AG08395 (cell line): ENCODE measurements around the gene SAT2.

ENCODE experiments used
- DNase-seq: peaks from one replicate; pipeline ENCODE4 v3.0.0; 2012; ENCODE audit warnings: mixed read lengths, low spot score

The SAT2 gene

DNA sequence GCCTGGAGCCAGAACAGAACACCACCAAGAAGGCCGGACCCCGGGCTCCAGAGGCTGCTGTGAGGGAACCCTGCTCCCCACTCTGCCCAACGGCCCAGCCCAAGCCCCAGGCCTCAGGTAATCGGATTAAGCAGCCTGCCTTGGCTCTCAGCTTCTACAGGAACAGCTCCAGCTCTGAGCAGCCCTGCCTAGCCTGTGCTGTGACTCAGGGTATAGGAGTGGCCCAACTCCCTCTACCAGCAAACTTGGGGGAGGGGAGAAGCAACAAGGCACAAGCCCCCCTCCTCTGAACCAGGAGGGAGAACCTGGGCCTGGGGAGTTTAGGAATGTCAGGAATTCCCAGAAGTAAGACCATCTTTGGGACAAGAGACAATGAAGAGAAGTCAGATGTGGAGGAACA, 36.9 kb downstream of the SAT2 start:
- DNase-seq = peak; percentile 67

DNA sequence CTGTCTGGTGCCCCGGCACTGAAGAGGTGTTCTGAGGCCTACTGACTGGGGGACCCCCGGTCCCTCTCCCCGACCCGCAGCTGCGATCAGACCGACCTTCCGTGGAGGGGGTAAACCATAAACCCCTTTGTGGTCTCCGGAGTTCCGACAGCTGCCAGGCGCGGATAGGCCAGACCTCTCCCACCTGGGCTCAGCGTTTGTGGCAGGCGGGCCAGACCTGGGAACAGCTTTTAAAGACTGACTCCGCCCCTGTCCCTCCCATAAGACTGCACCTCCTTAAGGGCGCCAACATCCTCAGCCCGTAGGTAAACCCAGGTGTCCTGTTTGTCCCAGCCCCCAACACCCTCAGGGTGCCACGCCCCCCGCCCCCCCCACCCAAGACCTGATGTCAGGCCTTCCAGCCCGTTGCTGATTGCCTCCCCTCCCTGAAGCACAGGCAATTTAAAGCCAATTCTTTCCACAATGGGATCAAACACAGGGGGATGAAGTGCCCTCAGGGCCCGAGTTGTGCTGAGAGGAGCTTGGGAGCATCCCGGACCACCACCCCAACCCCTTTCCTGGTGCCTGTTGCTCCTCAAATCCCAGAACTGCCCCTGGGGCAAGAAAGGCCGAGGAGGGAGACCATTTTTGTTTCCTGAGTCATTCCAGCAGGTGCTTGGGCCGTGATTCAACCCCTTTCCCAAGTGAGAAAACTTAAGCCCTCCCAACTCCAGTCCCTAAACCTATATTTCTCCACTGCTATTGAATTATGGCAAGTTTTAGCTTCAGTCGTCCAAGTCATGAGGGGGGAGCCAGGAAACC, 37.5 kb downstream of the SAT2 start, which contains the start of gene SOX15:
Gene SOX15, minus strand, starts transcription at position 204 of the 801 bp plus-strand sequence. CDS start 418 bp downstream, outside the sequence.
- DNase-seq = no peak

DNA sequence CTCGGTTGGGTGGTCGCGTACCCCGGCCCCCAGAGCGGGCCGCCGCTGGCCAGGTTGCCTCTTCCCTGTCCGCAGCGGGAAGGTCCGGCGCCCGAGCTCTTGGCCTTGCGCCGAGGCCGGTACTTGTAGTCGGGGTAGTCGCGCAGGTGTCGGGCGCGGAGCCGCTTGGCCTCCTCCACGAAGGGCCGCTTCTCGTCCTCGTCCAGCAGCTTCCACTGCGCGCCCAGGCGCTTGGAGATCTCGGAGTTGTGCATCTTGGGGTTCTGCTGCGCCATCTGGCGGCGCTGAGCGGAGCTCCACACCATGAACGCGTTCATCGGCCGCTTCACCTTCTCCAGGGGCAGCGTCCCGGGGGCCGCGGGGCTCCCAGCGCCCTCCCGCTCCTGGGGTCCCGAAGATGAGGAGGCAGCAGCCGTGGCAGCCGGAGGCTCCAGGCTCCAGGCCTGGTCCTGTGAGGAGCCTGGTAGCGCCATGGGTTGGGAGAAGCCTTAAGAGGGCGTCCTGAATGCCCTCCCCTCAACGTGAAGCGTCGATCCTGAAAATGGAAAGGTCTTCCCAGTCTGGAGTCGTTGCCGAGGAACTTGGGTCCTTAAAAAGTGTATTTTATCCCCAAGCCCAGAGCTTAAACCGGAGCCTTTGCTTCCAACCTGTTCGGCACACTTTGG, 38.3 kb downstream of the SAT2 start:
- DNase-seq = peak; percentile 85

DNA sequence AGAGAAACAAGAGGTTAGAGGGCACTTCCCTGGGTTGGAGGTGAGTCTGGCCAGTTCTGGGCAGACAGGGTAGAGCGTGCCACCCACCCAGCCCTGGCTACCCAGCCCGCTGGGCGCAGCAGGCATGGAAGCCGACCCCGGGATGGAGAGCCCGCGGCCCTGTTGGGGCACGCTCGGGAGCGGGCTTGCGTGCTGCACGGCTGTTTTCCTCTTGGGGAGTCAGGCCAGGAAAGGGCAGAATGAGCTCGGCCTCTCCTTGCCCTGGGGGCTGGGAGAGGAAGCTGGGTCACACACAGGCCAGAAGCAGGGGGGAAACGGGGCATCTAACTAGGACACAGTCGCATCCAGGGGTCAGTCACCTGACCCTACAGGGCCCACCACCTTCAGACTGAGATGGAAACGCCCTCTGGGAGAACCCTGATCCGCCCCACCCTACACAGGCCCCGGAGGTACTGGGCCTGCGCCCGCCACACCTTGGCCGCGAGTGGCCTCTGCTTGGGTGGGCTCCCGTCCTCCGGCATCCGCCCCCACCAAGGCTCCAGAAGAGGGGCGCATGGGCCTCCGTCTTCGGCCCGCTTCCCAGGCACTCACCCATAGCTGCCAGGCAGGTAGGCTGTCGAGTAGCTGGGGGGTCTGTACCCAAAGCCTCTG, 38.9 kb downstream of the SAT2 start:
- DNase-seq = no peak

DNA sequence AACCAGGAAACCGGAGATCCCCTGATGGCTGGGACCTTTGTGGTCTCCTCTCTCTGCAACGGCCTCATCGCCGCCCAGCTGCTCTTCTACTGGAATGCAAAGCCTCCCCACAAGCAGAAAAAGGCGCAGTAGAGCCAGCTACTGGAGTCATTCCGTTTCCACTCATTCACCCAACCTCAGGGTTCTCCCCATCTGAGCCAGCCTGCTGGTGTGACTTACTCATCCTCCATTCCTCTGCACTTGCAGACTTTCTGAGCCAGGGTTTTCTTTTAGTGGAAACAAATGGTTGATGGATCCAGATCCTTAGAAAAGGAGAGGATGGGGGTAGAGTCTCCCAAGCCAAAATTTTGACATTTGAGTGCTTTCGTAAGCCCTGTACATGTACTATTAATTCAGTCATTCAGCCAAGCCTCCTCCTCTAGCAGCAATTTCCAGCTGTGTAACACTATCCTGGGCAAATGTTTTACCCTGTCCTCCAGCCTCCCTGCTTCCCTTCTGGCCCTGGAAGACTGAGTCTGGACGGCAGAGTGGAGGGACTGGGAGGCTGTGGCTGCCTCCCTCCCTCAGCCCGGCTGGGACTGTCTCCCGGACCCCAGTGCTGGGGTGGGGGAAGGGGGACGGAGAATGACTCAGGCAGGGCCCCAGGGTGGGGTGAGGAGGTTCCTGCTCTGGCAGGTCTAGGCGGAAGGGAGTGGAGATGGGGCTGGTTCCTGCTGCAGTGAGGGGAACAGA, 40.0 kb downstream of the SAT2 start:
- peak; percentile 92 for DNase-seq

DNA sequence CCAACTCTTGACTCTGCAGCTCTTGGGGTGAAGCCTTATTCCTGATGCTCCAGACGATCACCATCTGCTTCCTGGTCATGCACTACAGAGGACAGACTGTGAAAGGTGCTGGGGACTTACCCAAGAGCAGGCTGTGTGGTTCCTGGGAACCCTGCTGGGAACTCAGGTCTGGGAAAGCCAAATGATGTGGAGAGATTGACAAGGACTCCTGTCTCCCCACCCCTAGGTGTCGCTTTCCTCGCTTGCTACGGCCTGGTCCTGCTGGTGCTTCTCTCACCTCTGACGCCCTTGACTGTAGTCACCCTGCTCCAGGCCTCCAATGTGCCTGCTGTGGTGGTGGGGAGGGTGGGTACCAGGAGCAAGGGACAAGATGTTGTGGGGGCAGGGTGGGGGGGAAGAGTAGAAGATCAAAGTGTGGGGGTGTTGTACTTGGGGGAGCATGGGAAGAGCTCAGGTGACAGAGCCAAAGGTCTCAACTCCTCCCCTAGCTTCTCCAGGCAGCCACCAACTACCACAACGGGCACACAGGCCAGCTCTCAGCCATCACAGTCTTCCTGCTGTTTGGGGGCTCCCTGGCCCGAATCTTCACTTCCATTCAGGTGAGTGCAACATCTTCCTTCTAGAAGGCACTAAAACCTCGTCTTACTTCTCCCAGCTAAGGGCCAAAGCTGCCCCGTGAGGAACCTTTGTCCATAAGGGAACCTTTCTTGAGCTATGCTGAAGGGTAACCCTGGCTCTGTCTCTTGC, 40.8 kb downstream of the SAT2 start:
- no peak for DNase-seq

DNA sequence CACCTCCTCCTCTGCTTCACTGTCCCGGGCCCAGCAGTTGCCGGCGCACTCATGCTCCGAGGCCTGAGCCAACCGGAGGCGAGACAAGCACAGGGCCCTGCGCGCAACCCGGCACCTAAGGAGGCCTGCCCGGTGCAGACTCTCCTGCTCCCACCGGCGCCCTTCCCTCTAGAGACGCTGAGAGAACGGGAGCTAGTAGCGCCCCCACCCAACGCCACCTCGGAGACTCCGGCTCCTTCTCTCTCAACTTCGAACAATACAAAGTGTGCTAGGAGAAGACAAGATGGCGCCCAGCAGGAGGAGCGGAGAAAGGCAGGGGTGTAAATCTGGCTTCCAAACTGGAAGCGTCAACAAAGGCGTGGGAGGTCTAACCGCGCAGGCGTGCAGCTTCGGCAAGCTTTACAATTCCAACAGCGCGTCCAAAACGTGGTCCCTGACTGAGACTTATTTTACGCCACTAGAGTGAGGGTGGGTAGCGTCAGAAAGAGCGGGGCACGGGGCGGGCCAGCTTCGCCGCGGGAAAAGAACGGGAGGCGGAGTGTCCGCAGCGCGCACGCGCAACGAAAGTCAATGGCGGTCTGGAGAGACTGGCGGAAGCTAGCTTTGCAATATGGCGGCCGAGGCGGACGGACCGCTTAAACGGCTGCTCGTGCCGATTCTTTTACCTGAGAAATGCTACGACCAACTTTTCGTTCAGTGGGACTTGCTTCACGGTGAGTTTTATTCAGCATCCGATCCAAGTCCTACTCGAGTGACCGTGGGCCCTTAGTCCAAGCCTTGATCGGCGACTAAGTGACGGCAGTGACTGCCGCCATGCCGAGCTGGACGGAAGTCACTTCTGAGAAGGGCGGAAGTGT, 44.1 kb downstream of the SAT2 start, which contains the start of gene MPDU1:
Gene MPDU1, plus strand, starts transcription at position 600 of the 857 bp plus-strand sequence. Its CDS starts 11 bp downstream, at position 611.
- DNase-seq = peak; percentile 90

DNA sequence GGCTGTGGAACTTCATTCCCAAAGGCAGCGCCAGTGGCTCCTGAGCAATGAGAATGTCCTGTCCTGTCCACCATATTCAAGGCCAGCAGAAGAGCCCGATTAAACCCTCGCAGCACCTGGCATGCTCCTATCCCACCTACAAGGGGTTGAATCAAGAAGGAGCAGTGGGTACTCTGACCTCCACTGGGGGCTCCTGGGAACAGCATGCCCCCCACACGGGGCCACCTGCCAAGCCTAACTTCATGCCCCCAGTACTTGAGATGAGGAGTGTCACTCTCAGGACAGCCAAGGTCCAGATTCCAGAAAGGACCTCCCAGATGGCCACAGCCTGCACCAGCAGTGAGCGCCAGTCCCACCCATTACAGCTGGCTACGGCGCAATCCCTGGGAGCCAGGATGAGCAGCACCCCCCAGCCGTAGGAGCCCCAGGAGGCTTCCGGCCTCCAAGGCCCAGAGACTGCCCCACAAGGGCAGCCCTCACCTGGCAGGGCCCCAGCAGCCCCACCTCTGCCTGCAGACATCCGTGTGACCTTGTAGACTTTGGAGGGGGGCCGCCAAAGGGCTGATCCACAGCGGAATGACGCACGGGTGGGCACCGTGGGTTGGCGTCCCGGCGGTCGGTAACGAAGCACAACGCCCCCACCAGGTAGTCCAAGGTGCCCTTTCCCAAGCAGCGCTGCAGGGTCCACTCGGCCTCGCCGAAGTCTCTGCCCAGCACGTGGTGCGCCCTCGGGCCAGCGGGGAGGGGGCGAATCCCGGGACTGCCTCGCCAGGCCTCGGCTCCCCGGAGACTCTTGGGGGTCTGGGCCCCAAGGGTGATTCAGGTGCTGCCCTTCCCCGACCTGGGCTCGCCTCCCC, 45.0 kb downstream of the SAT2 start:
- no peak for DNase-seq

DNA sequence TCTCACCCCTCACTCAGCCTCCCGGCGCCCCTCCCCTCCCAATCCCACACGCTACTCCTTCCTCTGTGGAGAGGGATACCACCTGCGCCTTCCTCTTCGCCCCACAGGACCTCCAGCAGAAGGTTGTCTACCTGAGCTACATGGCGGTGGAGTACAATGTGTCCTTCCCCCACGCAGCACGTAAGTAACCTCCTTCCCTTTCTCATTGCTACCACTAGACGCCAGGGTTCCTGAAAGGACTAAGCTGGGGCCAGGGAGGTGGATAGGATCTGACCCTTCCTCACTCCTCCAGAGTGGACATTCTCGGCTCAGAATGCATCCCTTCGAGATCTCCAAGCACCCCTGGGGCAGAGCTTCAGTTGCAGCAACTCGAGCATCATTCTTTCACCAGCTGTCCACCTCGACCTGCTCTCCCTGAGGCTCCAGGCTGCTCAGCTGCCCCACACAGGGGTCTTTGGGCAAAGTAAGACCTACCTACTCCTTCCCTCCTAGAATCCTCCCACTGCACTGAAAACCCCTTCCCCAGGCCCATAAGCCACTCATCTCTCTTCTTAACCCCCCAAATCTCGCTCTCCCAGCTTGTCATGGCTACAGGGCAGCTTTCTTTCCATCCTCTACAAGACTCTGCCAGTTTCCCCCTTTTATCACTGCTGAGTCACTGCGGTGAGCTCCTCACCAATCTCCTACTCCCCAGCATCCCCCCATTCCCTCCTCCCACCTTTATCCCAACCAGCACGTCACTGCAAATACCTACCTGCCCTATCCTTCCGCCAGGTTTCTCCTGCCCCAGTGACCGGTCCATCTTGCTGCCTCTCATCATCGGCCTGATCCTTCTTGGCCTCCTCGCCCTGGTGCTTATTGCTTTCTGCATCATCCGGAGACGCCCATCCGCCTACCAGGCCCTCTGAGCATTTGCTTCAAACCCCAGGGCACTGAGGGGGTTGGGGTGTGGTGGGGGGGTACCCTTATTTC, 46.7 kb downstream of the SAT2 start:
- DNase-seq = no peak

DNA sequence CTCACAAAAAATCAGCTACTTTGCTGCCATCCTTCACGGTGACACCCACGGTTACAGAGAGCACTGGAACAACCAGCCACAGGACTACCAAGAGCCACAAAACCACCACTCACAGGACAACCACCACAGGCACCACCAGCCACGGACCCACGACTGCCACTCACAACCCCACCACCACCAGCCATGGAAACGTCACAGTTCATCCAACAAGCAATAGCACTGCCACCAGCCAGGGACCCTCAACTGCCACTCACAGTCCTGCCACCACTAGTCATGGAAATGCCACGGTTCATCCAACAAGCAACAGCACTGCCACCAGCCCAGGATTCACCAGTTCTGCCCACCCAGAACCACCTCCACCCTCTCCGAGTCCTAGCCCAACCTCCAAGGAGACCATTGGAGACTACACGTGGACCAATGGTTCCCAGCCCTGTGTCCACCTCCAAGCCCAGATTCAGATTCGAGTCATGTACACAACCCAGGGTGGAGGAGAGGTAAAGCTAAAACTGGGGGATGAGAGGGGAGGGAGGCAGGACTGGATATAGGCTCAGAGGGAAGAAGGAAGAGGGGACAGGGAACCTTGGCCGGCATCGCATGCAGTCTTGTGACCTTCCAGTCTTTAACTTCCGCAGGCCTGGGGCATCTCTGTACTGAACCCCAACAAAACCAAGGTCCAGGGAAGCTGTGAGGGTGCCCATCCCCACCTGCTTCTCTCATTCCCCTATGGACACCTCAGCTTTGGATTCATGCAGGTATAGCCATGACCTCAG, 47.6 kb downstream of the SAT2 start:
- no peak for DNase-seq

DNA sequence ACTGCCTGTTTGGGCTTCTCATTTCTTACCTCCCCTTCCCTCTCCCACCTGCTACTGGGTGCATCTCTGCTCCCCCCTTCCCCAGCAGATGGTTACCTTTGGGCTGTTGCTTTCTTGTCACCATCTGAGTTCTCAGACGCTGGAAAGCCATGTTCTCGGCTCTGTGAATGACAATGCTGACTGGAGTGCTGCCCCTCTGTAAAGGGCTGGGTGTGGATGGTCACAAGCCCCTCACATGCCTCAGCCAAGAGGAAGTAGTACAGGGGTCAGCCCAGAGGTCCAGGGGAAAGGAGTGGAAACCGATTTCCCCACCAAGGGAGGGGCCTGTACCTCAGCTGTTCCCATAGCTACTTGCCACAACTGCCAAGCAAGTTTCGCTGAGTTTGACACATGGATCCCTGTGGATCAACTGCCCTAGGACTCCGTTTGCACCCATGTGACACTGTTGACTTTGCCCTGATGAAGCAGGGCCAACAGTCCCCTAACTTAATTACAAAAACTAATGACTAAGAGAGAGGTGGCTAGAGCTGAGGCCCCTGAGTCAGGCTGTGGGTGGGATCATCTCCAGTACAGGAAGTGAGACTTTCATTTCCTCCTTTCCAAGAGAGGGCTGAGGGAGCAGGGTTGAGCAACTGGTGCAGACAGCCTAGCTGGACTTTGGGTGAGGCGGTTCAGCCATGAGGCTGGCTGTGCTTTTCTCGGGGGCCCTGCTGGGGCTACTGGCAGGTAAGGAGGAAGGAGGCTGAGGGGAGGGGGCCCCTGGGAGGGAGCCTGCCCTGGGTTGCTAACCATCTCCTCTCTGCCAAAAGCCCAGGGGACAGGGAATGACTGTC, 48.4 kb downstream of the SAT2 start, which contains the start of gene CD68:
Gene CD68, plus strand, starts transcription at position 638 of the 833 bp plus-strand sequence. Its CDS starts 40 bp downstream, at position 678.
- peak; percentile 90 for DNase-seq

DNA sequence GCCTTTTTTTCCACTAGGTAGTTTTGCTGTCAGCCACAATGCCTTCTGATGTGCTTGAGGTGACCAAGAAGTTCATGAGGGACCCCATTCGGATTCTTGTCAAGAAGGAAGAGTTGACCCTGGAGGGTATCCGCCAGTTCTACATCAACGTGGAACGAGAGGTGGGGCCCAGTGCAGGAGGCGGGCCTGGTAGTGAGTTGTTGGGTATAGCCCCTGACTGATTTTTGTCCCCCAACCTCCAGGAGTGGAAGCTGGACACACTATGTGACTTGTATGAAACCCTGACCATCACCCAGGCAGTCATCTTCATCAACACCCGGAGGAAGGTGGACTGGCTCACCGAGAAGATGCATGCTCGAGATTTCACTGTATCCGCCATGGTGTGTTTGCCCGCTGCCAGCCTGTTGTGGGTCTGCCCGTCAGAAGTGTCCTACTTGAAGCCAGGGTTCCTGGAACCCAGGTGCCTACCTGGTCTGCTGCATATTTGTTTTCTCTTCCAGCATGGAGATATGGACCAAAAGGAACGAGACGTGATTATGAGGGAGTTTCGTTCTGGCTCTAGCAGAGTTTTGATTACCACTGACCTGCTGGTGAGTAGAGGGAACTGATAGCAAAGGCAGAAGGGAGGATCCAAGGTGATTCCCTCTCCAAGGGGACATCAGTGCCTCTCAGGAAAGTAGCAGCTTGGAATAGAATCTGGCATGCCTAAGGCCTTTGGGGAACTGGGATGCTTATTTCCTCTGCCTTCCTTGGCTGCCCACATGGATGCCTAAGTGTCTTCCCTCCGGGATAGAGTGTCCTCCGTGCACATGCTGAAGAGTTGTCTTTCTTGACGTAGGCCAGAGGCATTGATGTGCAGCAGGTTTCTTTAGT, 50.1 kb downstream of the SAT2 start:
- DNase-seq = no peak

DNA sequence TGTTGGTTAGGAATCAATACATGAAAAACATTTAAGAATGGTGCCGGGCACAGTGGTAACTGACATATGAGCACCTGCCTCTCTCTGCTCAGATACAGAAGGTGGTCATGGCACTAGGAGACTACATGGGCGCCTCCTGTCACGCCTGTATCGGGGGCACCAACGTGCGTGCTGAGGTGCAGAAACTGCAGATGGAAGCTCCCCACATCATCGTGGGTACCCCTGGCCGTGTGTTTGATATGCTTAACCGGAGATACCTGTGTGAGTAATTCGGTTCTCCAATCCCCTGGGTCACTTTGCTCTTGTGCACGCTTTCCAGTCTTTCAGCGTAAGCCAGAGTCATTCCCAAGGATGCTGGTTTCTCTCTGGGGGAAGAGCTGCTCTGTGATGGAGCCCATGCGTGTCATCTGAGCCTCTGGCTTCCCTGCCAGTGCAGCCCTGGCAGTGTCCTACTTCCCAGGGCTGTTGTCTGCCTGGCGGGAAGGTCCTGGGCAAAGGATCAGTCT, 51.1 kb downstream of the SAT2 start:
- no peak for DNase-seq
